HCT116 (cell line): ENCODE results near the gene SLC9A9. TPM values are rescaled to one million over a fixed set of nuclear protein-coding genes. Genes with fewer than 3 reads are reported as not detected.

Source experiments
- ATAC-seq: fragments of 200-7000 bp; cut with Tn5 transposase; 2 replicates; pipeline ENCODE4 v1.9.1; 2020; ENCODE audit warnings: mild to moderate bottlenecking, moderate library complexity
- BruUV-seq: library from RNA; stranded (reverse); fragments of 400-500 nt; replicated peaks from 2 replicates; lab custom pipeline; 2021; lab: Mats Ljungman, UMichigan
- CTCF ChIA-PET: fragments of 300-600 bp; sonication (Branson Sonifier 250); formaldehyde crosslinking; loops from one replicate; lab custom pipeline; 2021; ENCODE audit warnings: antibody characterized with exemption; lab: Charles Lee
- POLR2A ChIA-PET: fragments of 300-600, 350-600 bp; sonication (Branson Sonifier 250); formaldehyde crosslinking; loops from one replicate; lab custom pipeline; 2021; ENCODE audit warnings: antibody characterized with exemption; lab: Charles Lee
- RAD21 ChIA-PET, 2 experiments: fragments of 300-600 bp; sonication (Branson Sonifier 250); formaldehyde crosslinking; loops; one replicate each; lab custom pipeline; 2023; ENCODE audit warnings: low total read pairs in 2 of 2; ENCODE audit not compliant: uncharacterized antibody in 2 of 2, unreplicated experiment in 2 of 2, low non-redundant PET in 1 of 2; lab: Charles Lee
- DNase-seq: peaks from one replicate; pipeline ENCODE4 v3.0.0-alpha.2; 2010; ENCODE audit warnings: low read depth, low spot score
- H2AFZ ChIP-seq: fragments of 200-600 bp; shearing (Covaris generic), sonication (generic); 2 replicates; pipeline ENCODE4 v1.6.1; 2017; ENCODE audit warnings: low read depth, mixed run types, mixed read lengths, antibody characterized with exemption, low read length; ENCODE audit not compliant: poor library complexity, severe bottlenecking
- H3K27ac ChIP-seq: 2 replicates; pipeline ENCODE4 v1.5.1; 2012; ENCODE audit warnings: low read depth, low read length
- H3K27me3 ChIP-seq: fragments of 200-600 bp; sonication (generic); 2 replicates; pipeline ENCODE4 v1.6.1; 2016; ENCODE audit warnings: mixed run types, low read length, mixed read lengths; ENCODE audit not compliant: insufficient read depth
- H3K36me3 ChIP-seq, 2 experiments: fragments of 200-500 bp in 1 of 2; fragments of 200-600 bp in 1 of 2; sonication (Bioruptor generic) in 1 of 2; sonication (generic) in 1 of 2; 2 replicates each; pipeline versions ENCODE4 v1.5.1 to v1.6.1; 2014 to 2016; ENCODE audit warnings: low read length in 2 of 2, inconsistent platforms in 1 of 2, mixed read lengths in 1 of 2, mixed run types in 1 of 2; ENCODE audit not compliant: insufficient read depth in 2 of 2, control insufficient read depth in 1 of 2
- H3K4me1 ChIP-seq, 2 experiments: fragments of 200-600 bp in 1 of 2; sonication (generic) in 1 of 2; 2 replicates each; pipeline versions ENCODE4 v1.5.1 to v1.6.1; 2012 to 2017; ENCODE audit warnings: low read length in 2 of 2, inconsistent platforms in 1 of 2, mild to moderate bottlenecking in 1 of 2, mixed read lengths in 1 of 2, mixed run types in 1 of 2, moderate library complexity in 1 of 2; ENCODE audit not compliant: insufficient read depth in 2 of 2, control insufficient read depth in 1 of 2
- H3K4me2 ChIP-seq: fragments of 200-600 bp; sonication (generic); 2 replicates; pipeline ENCODE4 v1.6.1; 2017; ENCODE audit warnings: mixed run types, low read length, mixed read lengths
- H3K4me3 ChIP-seq, 2 experiments: fragments of 200-600 bp in 1 of 2; sonication (generic) in 1 of 2; replicated peaks in 1 of 2; 2 replicates each; pipeline ENCODE4 v1.5.1; 2011 to 2016; ENCODE audit warnings: low read length in 2 of 2, control low read depth in 1 of 2, low read depth in 1 of 2, mild to moderate bottlenecking in 1 of 2, mixed read lengths in 1 of 2, mixed run types in 1 of 2
- H3K79me2 ChIP-seq: fragments of 200-600 bp; sonication (generic); 2 replicates; pipeline ENCODE4 v1.6.1; 2017; ENCODE audit warnings: mild to moderate bottlenecking, mixed run types, low read length, moderate library complexity, mixed read lengths; ENCODE audit not compliant: insufficient read depth
- H3K9ac ChIP-seq: fragments of 200-600 bp; sonication (generic); 2 replicates; pipeline ENCODE4 v1.6.1; 2016; ENCODE audit warnings: low read length, mixed read lengths
- H3K9me2 ChIP-seq: fragments of 200-600 bp; sonication (generic), shearing (Covaris generic); 2 replicates; pipeline ENCODE4 v1.6.1; 2017; ENCODE audit warnings: mixed run types, mild to moderate bottlenecking, moderate library complexity; ENCODE audit not compliant: insufficient read depth
- H3K9me3 ChIP-seq, 2 experiments: fragments of 200-500 bp in 1 of 2; fragments of 200-600 bp in 1 of 2; sonication (Bioruptor generic) in 1 of 2; sonication (generic) in 1 of 2; 2 replicates each; pipeline ENCODE4 v1.6.1; 2014 to 2017; ENCODE audit warnings: low read length in 2 of 2, mixed read lengths in 2 of 2, inconsistent platforms in 1 of 2, low read depth in 1 of 2, mild to moderate bottlenecking in 1 of 2, mixed run types in 1 of 2, moderate library complexity in 1 of 2; ENCODE audit not compliant: control insufficient read depth in 1 of 2, insufficient read depth in 1 of 2
- H4K20me1 ChIP-seq: fragments of 200-600 bp; sonication (generic), shearing (Covaris generic); 2 replicates; pipeline ENCODE4 v1.6.1; 2017; ENCODE audit warnings: mixed run types, mild to moderate bottlenecking, moderate library complexity; ENCODE audit not compliant: insufficient read depth
- ATF3 ChIP-seq: IDR thresholded peaks from 2 replicates; pipeline ENCODE4 v1.6.1; 2012
- CBX3 ChIP-seq: IDR thresholded peaks from 2 replicates; pipeline ENCODE4 v1.6.1; 2012; ENCODE audit warnings: low read depth
- CEBPB ChIP-seq: IDR thresholded peaks from 2 replicates; pipeline ENCODE4 v1.6.1; 2012; ENCODE audit warnings: low read depth
- CTCF ChIP-seq, 3 experiments: fragments of 200-600 bp in 1 of 3; sonication (generic) in 1 of 3; IDR thresholded peaks in 2 of 3; conservative IDR thresholded peaks in 1 of 3; 2 replicates each; pipeline ENCODE4 v1.5.1; 2012 to 2017; ENCODE audit warnings: low read depth in 2 of 3, low read length in 2 of 3, antibody characterized with exemption in 1 of 3, borderline replicate concordance in 1 of 3, control low read depth in 1 of 3, mild to moderate bottlenecking in 1 of 3, mixed read lengths in 1 of 3, mixed run types in 1 of 3, moderate library complexity in 1 of 3; ENCODE audit not compliant: insufficient read depth in 1 of 3
- RAD21 ChIP-seq: IDR thresholded peaks from 2 replicates; pipeline ENCODE4 v1.6.1; 2012; ENCODE audit warnings: low read depth, mild to moderate bottlenecking
- REST ChIP-seq: IDR thresholded peaks from 2 replicates; pipeline ENCODE4 v1.6.1; 2012; ENCODE audit warnings: low read depth
- ZFX ChIP-seq: fragments of 450-650 bp; IDR thresholded peaks from 2 replicates; pipeline ENCODE4 v1.6.1; 2017
- intact Hi-C: fragments of 100-400 bp; cut with micrococcal nuclease; formaldehyde crosslinking; loops from 2 replicates; pipeline ENCODE4 v1.10.0; 2022
- total RNA-seq: library from RNA; stranded (reverse); gene quantifications from one replicate; pipeline ENCODE4 v1.2.1, GENCODE V29; 2021; ENCODE audit not compliant: unreplicated experiment

SLC9A9 gene
- total RNA-seq, 1 experiment from 2014 or later, result 0.20 TPM

GRCh38 chr3:143822798-143823197 lies 25.5 kb downstream of the SLC9A9 start:
- no peak for TF ChIP-seq ZFX
- TF ChIP-seq ATF3, result no peak
- TF ChIP-seq RAD21, result no peak
- no peak for TF ChIP-seq REST
- no peak for TF ChIP-seq CTCF (IDR thresholded peaks at IDR 0.05 in 2 of 3, conservative IDR thresholded peaks at IDR 0.05 in 1 of 3; ENCODE audit: borderline replicate concordance in 1 of 3, insufficient read depth in 1 of 3, low read depth in 2 of 3, low read length in 2 of 3)
- TF ChIP-seq CEBPB, result no peak
- no peak for TF ChIP-seq CBX3
- no peaks in the 10 kb centered on the region for H3K27me3 ChIP-seq
- no peaks in the 10 kb centered on the region for H3K36me3 ChIP-seq
- H3K27ac ChIP-seq, result no peak overlapping the region
- no peak overlapping the region for H3K9ac ChIP-seq
- no TSS peak for BruUV-seq
- ATAC-seq (no peak), DNase-seq (no peak)
- intact Hi-C loops, result no loop called here
- H4K20me1 ChIP-seq, result no peaks in the 10 kb centered on the region
- CTCF ChIA-PET, result no interaction called here
- no peak overlapping the region for H3K4me2 ChIP-seq
- no peaks in the 10 kb centered on the region for H3K9me2 ChIP-seq
- H3K79me2 ChIP-seq, result no peaks in the 10 kb centered on the region
- H3K4me3 ChIP-seq, result no peak overlapping the region
- no peaks in the 10 kb centered on the region for H3K9me3 ChIP-seq
- POLR2A ChIA-PET, result no interaction called here
- RAD21 ChIA-PET, result no interaction called here
- H2AFZ ChIP-seq, result no peak overlapping the region
- no peaks in the 10 kb centered on the region for H3K4me1 ChIP-seq
